ENCODE data around the gene MINK1.

Gene MINK1

DNA sequence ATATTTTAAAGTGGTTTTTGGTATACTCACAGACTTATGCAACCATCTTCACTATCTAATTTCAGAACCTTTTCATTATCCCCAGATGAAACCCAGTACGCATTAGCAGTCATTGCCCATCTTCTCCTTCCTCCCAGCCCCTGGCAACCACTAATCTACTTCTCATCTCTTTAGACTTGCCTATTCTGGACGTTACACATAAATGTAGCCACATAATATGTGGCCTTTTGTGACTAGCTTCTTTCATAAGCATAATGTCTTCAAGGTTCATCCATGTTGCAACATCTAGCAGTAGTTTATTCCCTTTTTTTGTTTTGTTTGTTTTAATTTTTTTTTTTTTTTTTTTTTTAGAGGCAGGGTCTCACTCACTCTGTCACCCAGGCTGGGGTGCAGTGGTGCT is 37.7 kb downstream of the MINK1 start:
- DNase-seq (ENCODE audit: low read depth, low spot score), result no peak

- no peak for DNase-seq (ENCODE audit: low read depth, low spot score)
Measured at GRCh38 chr17:4872786-4873185, 39.6 kb downstream of the MINK1 start.

DNA sequence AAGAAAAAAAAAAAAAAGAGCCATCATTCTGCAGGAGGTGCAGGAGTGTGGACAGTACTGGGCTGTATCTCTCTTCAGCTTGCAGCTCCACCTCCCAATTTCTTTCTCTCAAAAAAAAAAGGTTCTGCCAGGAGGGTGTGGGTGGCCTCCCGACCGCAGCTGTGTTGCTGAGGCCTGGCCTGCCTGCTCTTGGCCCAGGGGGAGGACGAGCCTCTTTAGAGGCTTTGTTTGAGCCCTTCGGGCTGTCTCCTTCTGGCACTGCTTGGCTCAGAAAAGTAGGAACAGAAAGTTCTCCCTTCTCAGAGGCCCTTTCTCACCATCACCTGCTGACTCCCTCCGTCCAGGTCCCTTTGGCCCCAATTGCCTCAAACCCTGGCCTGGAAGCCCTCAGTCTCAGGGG is 43.9 kb downstream of the MINK1 start:
- no peak for DNase-seq (ENCODE audit: low read depth, low spot score)

DNA sequence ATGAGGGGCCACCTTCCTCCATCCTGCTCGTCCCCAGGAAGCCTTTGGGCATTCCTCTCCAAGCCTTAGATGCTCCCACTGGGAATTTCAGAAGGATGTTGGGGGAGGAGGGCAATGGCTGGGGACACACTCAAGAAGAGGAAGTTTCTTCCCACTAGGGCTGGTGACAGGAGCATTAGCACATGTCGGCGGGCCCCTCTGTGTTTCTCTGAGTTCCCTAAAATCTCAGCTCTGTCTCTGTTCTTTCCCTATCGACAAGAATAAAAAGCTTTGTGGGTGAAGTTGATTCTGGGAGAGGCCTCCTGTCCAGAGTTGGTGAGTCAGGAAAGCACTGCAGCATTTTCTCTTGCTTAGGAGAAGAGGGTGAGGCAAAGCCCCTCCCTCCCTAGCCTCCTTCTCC is 46.5 kb downstream of the MINK1 start:
- no peak for DNase-seq (ENCODE audit: low read depth, low spot score)

- no peak for DNase-seq (ENCODE audit: low read depth, low spot score)
Measured at GRCh38 chr17:4880857-4881256, 47.7 kb downstream of the MINK1 start.

DNA sequence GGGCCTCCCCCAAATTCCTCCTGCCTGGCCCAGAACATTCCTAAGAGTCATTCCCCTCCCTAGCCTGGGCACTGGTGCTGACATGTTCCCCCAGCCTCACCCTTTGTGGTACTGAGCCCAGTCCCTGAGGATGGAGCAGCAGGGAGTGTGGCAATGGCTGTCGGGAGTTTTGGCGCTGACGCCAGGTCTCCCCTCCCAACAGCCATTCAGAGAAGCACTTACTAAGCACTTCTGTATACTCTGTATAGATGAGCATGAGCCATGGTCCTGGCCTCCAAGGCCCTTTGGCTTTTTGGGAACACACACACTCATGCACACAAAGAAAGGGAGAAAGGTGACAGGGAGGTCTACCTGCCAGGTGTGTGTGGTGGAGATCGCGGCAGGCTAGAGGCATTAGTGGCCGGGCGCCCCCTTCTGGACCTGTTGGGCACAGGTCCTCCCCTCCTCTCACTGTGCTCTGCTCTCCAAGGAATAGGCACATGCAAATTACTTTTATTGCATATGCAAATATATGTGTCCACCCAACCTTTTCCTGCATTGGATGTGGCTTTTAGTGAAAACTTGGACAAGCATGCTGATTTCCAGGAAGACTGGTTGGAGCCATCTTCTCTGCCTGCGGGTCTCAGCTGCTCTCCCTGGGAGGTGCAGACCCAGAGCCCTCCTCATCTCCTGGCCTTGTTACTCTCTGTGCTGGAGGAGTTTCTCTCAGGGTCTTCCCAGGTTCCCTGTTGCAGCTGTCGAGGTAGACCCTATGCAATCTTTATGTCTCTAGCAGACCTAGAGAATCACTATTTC is 48.8 kb downstream of the MINK1 start:
- no peak for DNase-seq (ENCODE audit: low read depth, low spot score)

DNA sequence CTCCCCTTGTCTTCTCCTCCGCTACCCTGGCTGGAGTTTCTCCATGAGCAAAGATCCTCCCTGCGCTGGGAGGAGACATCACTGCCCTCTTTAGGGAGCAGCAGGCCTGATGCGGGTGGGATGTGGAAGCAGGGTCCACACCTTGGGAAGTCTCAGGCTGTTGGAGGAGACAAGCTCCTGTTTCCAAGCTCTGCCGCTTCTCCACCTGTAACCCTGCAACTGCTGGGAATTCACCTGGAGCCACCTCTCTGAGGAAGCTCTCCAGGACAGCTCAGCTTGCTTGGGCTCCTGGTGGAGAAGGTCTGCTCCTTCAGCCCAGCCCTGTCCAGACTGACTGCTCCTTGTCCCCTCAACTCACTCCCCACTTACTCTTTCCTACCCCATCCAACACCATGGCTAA is 51.3 kb downstream of the MINK1 start:
- no peak for DNase-seq (ENCODE audit: low read depth, low spot score)

DNA sequence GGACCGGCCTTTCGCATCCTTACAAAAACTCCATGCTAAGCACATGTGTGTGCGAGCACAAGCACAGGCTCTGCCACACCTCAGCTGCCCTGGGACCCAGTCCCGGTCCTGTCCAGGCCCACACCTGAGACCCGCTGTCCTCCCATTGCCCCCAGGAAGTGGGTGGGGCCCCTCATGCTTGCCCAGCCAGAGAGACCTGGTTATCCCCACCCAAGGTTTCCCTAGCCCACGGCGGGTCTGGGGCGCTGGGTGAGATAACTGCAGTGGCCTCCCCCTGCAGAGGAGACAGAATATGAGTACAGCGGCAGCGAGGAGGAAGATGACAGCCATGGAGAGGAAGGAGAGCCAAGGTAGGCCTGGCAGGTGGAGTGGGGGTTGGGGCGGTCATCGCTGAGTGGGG is 53.7 kb downstream of the MINK1 start:
- no peak for DNase-seq (ENCODE audit: low read depth, low spot score)

- DNase-seq (ENCODE audit: low read depth, low spot score), result no peak
Measured at GRCh38 chr17:4887581-4887980, 54.4 kb downstream of the MINK1 start.

- DNase-seq (ENCODE audit: low read depth, low spot score), result no peak
Measured at GRCh38 chr17:4891411-4892410, 58.6 kb downstream of the MINK1 start.

GRCh38 chr17:4892499-4893221 is 59.5 kb downstream of the MINK1 start:
- no peak for DNase-seq (ENCODE audit: low read depth, low spot score)

DNA sequence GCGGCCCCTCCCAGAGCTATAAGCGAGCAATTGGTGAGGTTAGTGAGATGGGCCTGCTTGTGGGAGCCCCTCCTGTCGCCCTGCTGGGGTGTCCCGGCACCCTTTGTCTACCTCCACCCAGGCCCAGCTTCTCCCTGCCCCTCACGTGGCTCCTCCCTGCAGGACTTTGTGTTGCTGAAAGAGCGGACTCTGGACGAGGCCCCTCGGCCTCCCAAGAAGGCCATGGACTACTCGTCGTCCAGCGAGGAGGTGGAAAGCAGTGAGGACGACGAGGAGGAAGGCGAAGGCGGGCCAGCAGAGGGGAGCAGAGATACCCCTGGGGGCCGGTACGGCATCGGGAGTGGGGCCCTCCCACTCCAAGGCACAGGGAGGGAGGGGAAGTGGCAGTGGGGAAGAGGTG is 60.1 kb downstream of the MINK1 start:
- DNase-seq (ENCODE audit: low read depth, low spot score), result no peak

GRCh38 chr17:4893721-4894560 is 60.8 kb downstream of the MINK1 start:
- DNase-seq (ENCODE audit: low read depth, low spot score), result no peak

DNA sequence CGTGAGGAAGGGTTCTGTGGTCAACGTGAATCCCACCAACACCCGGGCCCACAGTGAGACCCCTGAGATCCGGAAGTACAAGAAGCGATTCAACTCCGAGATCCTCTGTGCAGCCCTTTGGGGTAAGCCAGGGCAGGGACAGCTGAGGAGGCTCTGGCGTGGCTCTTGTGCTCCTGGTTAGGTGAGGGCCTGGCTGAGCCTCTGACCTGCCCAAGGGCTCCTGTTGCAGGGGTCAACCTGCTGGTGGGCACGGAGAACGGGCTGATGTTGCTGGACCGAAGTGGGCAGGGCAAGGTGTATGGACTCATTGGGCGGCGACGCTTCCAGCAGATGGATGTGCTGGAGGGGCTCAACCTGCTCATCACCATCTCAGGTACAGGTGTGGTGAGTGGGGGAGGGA is 62.0 kb downstream of the MINK1 start:
- DNase-seq (ENCODE audit: low read depth, low spot score), result no peak

- no peak for DNase-seq (ENCODE audit: low read depth, low spot score)
Measured at GRCh38 chr17:4895657-4896331, 62.7 kb downstream of the MINK1 start.

GRCh38 chr17:4896332-4897197 is 63.4 kb downstream of the MINK1 start:
- no peak for DNase-seq (ENCODE audit: low read depth, low spot score)

GRCh38 chr17:4897198-4897687 is 64.1 kb downstream of the MINK1 start:
- no peak for DNase-seq (ENCODE audit: low read depth, low spot score)

- no peak for DNase-seq (ENCODE audit: low read depth, low spot score)
Measured at GRCh38 chr17:4897785-4898184, 64.6 kb downstream of the MINK1 start.

GRCh38 chr17:4898351-4898750 is 65.2 kb downstream of the MINK1 start:
- no peak for DNase-seq (ENCODE audit: low read depth, low spot score)

All from brain pericyte (primary cell).